ENCODE measurements around the gene GLB1L.

Gene GLB1L

GRCh38 chr2:219214141-219214540, 31.1 kb downstream of the GLB1L start:
- Histone ChIP-seq H3F3A (ENCODE audit: insufficient read depth, low read length) (peaks cover 12% of the 10 kb centered on the region; the same call in 1 of the 2 replicates), H3K9me3 (replicated peaks; ENCODE audit: insufficient read depth, low read length) (no peaks in the 10 kb centered on the region), H2AFZ (ENCODE audit: low read length) (no peak overlapping the region), H3K27ac (ENCODE audit: low read length) (no peak overlapping the region), H3K36me3 (replicated peaks; ENCODE audit: insufficient read depth, low read length) (no peaks in the 10 kb centered on the region), H3K79me2 (ENCODE audit: low read length) (peaks cover 6% of the 10 kb centered on the region; the same call in 1 of the 2 replicates), H3K9me2 (replicated peaks; ENCODE audit: insufficient read depth, low read length) (no peaks in the 10 kb centered on the region), H3K4me1 (ENCODE audit: low read length) (peaks cover 10% of the 10 kb centered on the region), H3K9ac (ENCODE audit: low read length) (no peak overlapping the region), H3K4me3 (ENCODE audit: low read length) (no peak overlapping the region), H3K4me2 (ENCODE audit: low read depth, low read length) (no peak overlapping the region), H3K27me3 (replicated peaks; ENCODE audit: insufficient read depth, low read length) (no peaks in the 10 kb centered on the region), H4K20me1 (ENCODE audit: insufficient read depth, low read length) (no peaks in the 10 kb centered on the region)
- TF ChIP-seq CTCF (IDR thresholded peaks at IDR 0.05; ENCODE audit: low read length) = no peak
- TF ChIP-seq EZH2phosphoT487 (IDR thresholded peaks at IDR 0.05; ENCODE audit: low read length) = no peak
- no peak for TF ChIP-seq EZH2 (optimal IDR thresholded peaks at IDR 0.05; ENCODE audit: low read depth, low read length)
- DNase-seq = no peak

GRCh38 chr2:219213486-219214071, 31.7 kb downstream of the GLB1L start:
- no peak overlapping the region for H3K4me3 ChIP-seq (ENCODE audit: low read length)
- no peak overlapping the region for H3K27ac ChIP-seq (ENCODE audit: low read length)
- no peaks in the 10 kb centered on the region for H3K9me2 ChIP-seq (replicated peaks; ENCODE audit: insufficient read depth, low read length)
- peaks cover 10% of the 10 kb centered on the region; the same call in 1 of the 2 replicates for H3F3A ChIP-seq (ENCODE audit: insufficient read depth, low read length)
- H2AFZ ChIP-seq (ENCODE audit: low read length) = no peak overlapping the region
- no peaks in the 10 kb centered on the region for H3K36me3 ChIP-seq (replicated peaks; ENCODE audit: insufficient read depth, low read length)
- H3K27me3 ChIP-seq (replicated peaks; ENCODE audit: insufficient read depth, low read length) = no peaks in the 10 kb centered on the region
- H3K79me2 ChIP-seq (ENCODE audit: low read length) = peaks cover 6% of the 10 kb centered on the region; the same call in 1 of the 2 replicates
- H3K9ac ChIP-seq (ENCODE audit: low read length) = no peak overlapping the region
- no peaks in the 10 kb centered on the region for H4K20me1 ChIP-seq (ENCODE audit: insufficient read depth, low read length)
- H3K4me1 ChIP-seq (ENCODE audit: low read length) = peaks cover 9% of the 10 kb centered on the region
- no peak for DNase-seq
- TF ChIP-seq EZH2 (optimal IDR thresholded peaks at IDR 0.05; ENCODE audit: low read depth, low read length) (no peak), CTCF (IDR thresholded peaks at IDR 0.05; ENCODE audit: low read length) (no peak), EZH2phosphoT487 (IDR thresholded peaks at IDR 0.05; ENCODE audit: low read length) (no peak)
- H3K4me2 ChIP-seq (ENCODE audit: low read depth, low read length) = no peak overlapping the region
- H3K9me3 ChIP-seq (replicated peaks; ENCODE audit: insufficient read depth, low read length) = no peaks in the 10 kb centered on the region

- no peaks in the 10 kb centered on the region for H4K20me1 ChIP-seq (ENCODE audit: insufficient read depth, low read length)
- H3K9ac ChIP-seq (ENCODE audit: low read length) = no peak overlapping the region
- peaks cover 7% of the 10 kb centered on the region; the same call in 1 of the 2 replicates for H3K79me2 ChIP-seq (ENCODE audit: low read length)
- no peaks in the 10 kb centered on the region for H3K9me2 ChIP-seq (replicated peaks; ENCODE audit: insufficient read depth, low read length)
- no peaks in the 10 kb centered on the region for H3K36me3 ChIP-seq (replicated peaks; ENCODE audit: insufficient read depth, low read length)
- no peak overlapping the region for H2AFZ ChIP-seq (ENCODE audit: low read length)
- TF ChIP-seq CTCF (IDR thresholded peaks at IDR 0.05; ENCODE audit: low read length) = no peak
- no peak for TF ChIP-seq EZH2phosphoT487 (IDR thresholded peaks at IDR 0.05; ENCODE audit: low read length)
- TF ChIP-seq EZH2 (optimal IDR thresholded peaks at IDR 0.05; ENCODE audit: low read depth, low read length) = no peak
- no peaks in the 10 kb centered on the region for H3K27me3 ChIP-seq (replicated peaks; ENCODE audit: insufficient read depth, low read length)
- H3K4me3 ChIP-seq (ENCODE audit: low read length) = no peak overlapping the region
- H3K9me3 ChIP-seq (replicated peaks; ENCODE audit: insufficient read depth, low read length) = no peaks in the 10 kb centered on the region
- H3K27ac ChIP-seq (ENCODE audit: low read length) = no peak overlapping the region
- peaks cover 10% of the 10 kb centered on the region for H3K4me1 ChIP-seq (ENCODE audit: low read length)
- DNase-seq = no peak
- no peak overlapping the region for H3K4me2 ChIP-seq (ENCODE audit: low read depth, low read length)
- peaks cover 6% of the 10 kb centered on the region; the same call in 1 of the 2 replicates for H3F3A ChIP-seq (ENCODE audit: insufficient read depth, low read length)
These were observed 32.2 kb downstream of the GLB1L start for GRCh38 chr2:219213026-219213415.

Measured in MM.1S (cell line).